Measurements from ENCODE around the gene GP1BB. TPM values are rescaled to one million over a fixed set of nuclear protein-coding genes. Genes with fewer than 3 reads are reported as not detected.

GP1BB gene
- total and polyA plus RNA-seq, 10 of the 15 experiments (the other 5 are each of a cell fraction or from before 2014, with no cell fraction given) = 0.05 to 0.28 (median 0.28) TPM; not detected in 7

GRCh38 chr22:19742160-19743066, 19.1 kb downstream of the GP1BB start:
- H3K79me2 ChIP-seq (ENCODE audit: control insufficient read depth, insufficient read depth, low read length) = no peaks in the 10 kb centered on the region
- DNase-seq (ENCODE audit: low read depth, low spot score) (no peak), ATAC-seq (no peak), FAIRE-seq (no peak)
- H3K4me2 ChIP-seq (ENCODE audit: control insufficient read depth, insufficient read depth) = no peak overlapping the region
- intact Hi-C loops (cut with micrococcal nuclease; ENCODE audit: unreplicated experiment) = no loop called here
- no peaks in the 10 kb centered on the region for H3K27me3 ChIP-seq (replicated peaks in 1 of 2; ENCODE audit: control insufficient read depth in 2 of 2, insufficient read depth in 2 of 2, low read length in 1 of 2)
- CTCF ChIA-PET = interaction anchor here (1.8 kb wide), 1 partner anchor 12 kb away, joined by 8 read pairs; no protein-coding TSS in a partner anchor
- no peak overlapping the region for H3K4me3 ChIP-seq
- H3K36me3 ChIP-seq (ENCODE audit: control insufficient read depth in 2 of 2, insufficient read depth in 2 of 2, low read length in 1 of 2) = no peaks in the 10 kb centered on the region
- TF ChIP-seq CEBPZ (IDR thresholded peaks at IDR 0.05; ENCODE audit: low read depth, low read length) (no peak), EGR1 (IDR thresholded peaks at IDR 0.05; ENCODE audit: borderline replicate concordance in 1 of 2, low read depth in 2 of 2, low read length in 2 of 2) (no peak), MAX (IDR thresholded peaks at IDR 0.05; ENCODE audit: low read depth, low read length) (no peak), POU2F2 (IDR thresholded peaks at IDR 0.05; ENCODE audit: borderline replicate concordance, low read depth, low read length) (no peak), SUZ12 (IDR thresholded peaks at IDR 0.05; ENCODE audit: unreplicated experiment) (no peak), NFXL1 (IDR thresholded peaks at IDR 0.05; ENCODE audit: borderline replicate concordance) (no peak), CBX5 (IDR thresholded peaks at IDR 0.05; ENCODE audit: low read depth) (no peak), TCF7 (IDR thresholded peaks at IDR 0.05; ENCODE audit: borderline replicate concordance) (no peak), RUNX3 (IDR thresholded peaks at IDR 0.05; ENCODE audit: low read length) (no peak), IRF3 (IDR thresholded peaks at IDR 0.05) (no peak), ZNF207 (IDR thresholded peaks at IDR 0.05; ENCODE audit: borderline replicate concordance) (no peak), NFYB (IDR thresholded peaks at IDR 0.05; ENCODE audit: insufficient read depth, low read depth, low read length) (no peak), PAX8 (IDR thresholded peaks at IDR 0.05) (no peak), GABPA (IDR thresholded peaks at IDR 0.05; ENCODE audit: low read depth) (no peak), MYB (IDR thresholded peaks at IDR 0.05; ENCODE audit: borderline replicate concordance, low read depth, low read length) (no peak), CREM (IDR thresholded peaks at IDR 0.05; ENCODE audit: low read depth) (no peak), HDAC6 (IDR thresholded peaks at IDR 0.05; ENCODE audit: unreplicated experiment) (no peak)
- POLR2A ChIA-PET = no interaction called here
- no peaks in the 10 kb centered on the region for H3K4me1 ChIP-seq (ENCODE audit: control insufficient read depth, insufficient read depth, low read length)
- RAD21 ChIA-PET (ENCODE audit: unreplicated experiment) = no interaction called here
- in situ Hi-C loops (cut with MboI) = no loop called here
- no peaks in the 10 kb centered on the region for H3K9me3 ChIP-seq (replicated peaks; ENCODE audit: control insufficient read depth, insufficient read depth, low read length)
- H3K27ac ChIP-seq (ENCODE audit: control insufficient read depth, insufficient read depth) = no peak overlapping the region
- no peak overlapping the region for H2AFZ ChIP-seq (ENCODE audit: control insufficient read depth, low read depth, low read length)
- H4K20me1 ChIP-seq (ENCODE audit: control insufficient read depth, insufficient read depth) = no peaks in the 10 kb centered on the region
- SMC1A ChIA-PET (ENCODE audit: uncharacterized antibody, unreplicated experiment) = no interaction called here
- no peak overlapping the region for H3K9ac ChIP-seq (ENCODE audit: control insufficient read depth, insufficient read depth, low read length)
- 29% methylated on average over 21 of the region's 21 CpGs for WGBS (ENCODE audit: insufficient coverage, insufficient replicate concordance, low lambda C conversion rate, missing lambda C conversion rate)
- no TSS peak for BruUV-seq (replicated peaks)
